Astrocyte (in vitro differentiated cells and primary cell): ENCODE measurements around the gene DCTN4. TPM values are rescaled to one million over a fixed set of nuclear protein-coding genes. Genes with fewer than 3 reads are reported as not detected.

Source experiments
- DNase-seq: peaks from one replicate; pipeline ENCODE4 v3.0.0-alpha.2; 2010; ENCODE audit warnings: low read depth
- FAIRE-seq: peaks from 2 replicates; lab custom pipeline; 2011; peaks lifted over from hg19 to GRCh38; lab: Jason Lieb, UNC
- H2AFZ ChIP-seq: 2 replicates; pipeline ENCODE4 v1.6.0; 2012; ENCODE audit warnings: low read depth, low read length, inconsistent platforms
- H3K27ac ChIP-seq: 2 replicates; pipeline ENCODE4 v1.5.1; 2011; ENCODE audit warnings: low read depth, low read length, inconsistent platforms
- H3K27me3 ChIP-seq: 2 replicates; pipeline ENCODE4 v1.6.0; 2011; ENCODE audit warnings: low read length, inconsistent platforms; ENCODE audit not compliant: insufficient read depth
- H3K36me3 ChIP-seq: 2 replicates; pipeline ENCODE4 v1.5.1; 2011; ENCODE audit warnings: low read length, inconsistent platforms; ENCODE audit not compliant: insufficient read depth
- H3K4me1 ChIP-seq: 2 replicates; pipeline ENCODE4 v1.5.1; 2011; ENCODE audit warnings: low read length, inconsistent platforms; ENCODE audit not compliant: insufficient read depth
- H3K4me2 ChIP-seq: 2 replicates; pipeline ENCODE4 v1.6.0; 2012; ENCODE audit warnings: low read length, inconsistent platforms
- H3K4me3 ChIP-seq: 2 replicates; pipeline ENCODE4 v1.5.1; 2011; ENCODE audit warnings: low read depth, mild to moderate bottlenecking, low read length, inconsistent platforms; ENCODE audit not compliant: insufficient read depth
- H3K79me2 ChIP-seq: 2 replicates; pipeline ENCODE4 v1.6.0; 2012; ENCODE audit warnings: mild to moderate bottlenecking, low read length, inconsistent platforms; ENCODE audit not compliant: insufficient read depth
- H3K9ac ChIP-seq: 2 replicates; pipeline ENCODE4 v1.6.0; 2012; ENCODE audit warnings: mild to moderate bottlenecking, low read length, inconsistent platforms
- H3K9me3 ChIP-seq: 2 replicates; pipeline ENCODE4 v1.5.1; 2012; ENCODE audit warnings: low read depth, mild to moderate bottlenecking, low read length, inconsistent platforms; ENCODE audit not compliant: insufficient read depth
- H4K20me1 ChIP-seq: 2 replicates; pipeline ENCODE4 v1.6.0; 2012; ENCODE audit warnings: low read length, inconsistent platforms; ENCODE audit not compliant: insufficient read depth
- H3K27ac Mint-ChIP-seq: one replicate; pipeline ENCODE4 v1.8.0; 2021; ENCODE audit warnings: mild to moderate bottlenecking, mixed read lengths; ENCODE audit not compliant: unreplicated experiment
- H3K27me3 Mint-ChIP-seq: one replicate; pipeline ENCODE4 v1.8.0; 2021; ENCODE audit warnings: low read depth, mixed read lengths; ENCODE audit not compliant: unreplicated experiment
- H3K36me3 Mint-ChIP-seq: one replicate; pipeline ENCODE4 v1.8.0; 2021; ENCODE audit warnings: low read depth, mixed read lengths; ENCODE audit not compliant: unreplicated experiment
- H3K4me1 Mint-ChIP-seq: one replicate; pipeline ENCODE4 v1.8.0; 2021; ENCODE audit warnings: low read depth, mixed read lengths; ENCODE audit not compliant: unreplicated experiment
- H3K4me3 Mint-ChIP-seq: one replicate; pipeline ENCODE4 v1.8.0; 2021; ENCODE audit warnings: mild to moderate bottlenecking, moderate library complexity, mixed read lengths; ENCODE audit not compliant: unreplicated experiment
- H3K9me3 Mint-ChIP-seq: one replicate; pipeline ENCODE4 v1.8.0; 2021; ENCODE audit warnings: mild to moderate bottlenecking, mixed read lengths; ENCODE audit not compliant: unreplicated experiment
- CTCF ChIP-seq: IDR thresholded peaks from 2 replicates; pipeline ENCODE4 v1.5.1; 2011; ENCODE audit warnings: low read depth, mild to moderate bottlenecking, inconsistent platforms, low read length, moderate library complexity; ENCODE audit not compliant: insufficient read depth
- EZH2 ChIP-seq: IDR thresholded peaks from 2 replicates; pipeline ENCODE4 v1.6.1; 2012; ENCODE audit warnings: mild to moderate bottlenecking, low read length, inconsistent platforms; ENCODE audit not compliant: insufficient read depth
- total RNA-seq: library from RNA; stranded (reverse); gene quantifications from 2 replicates; pipeline ENCODE4 v1.2.1, GENCODE V29; 2021

The DCTN4 gene
- total RNA-seq, 1 donor from 2014 or later: 57.0 TPM

- H3K4me3 Mint-ChIP-seq: peak overlapping the region; percentile 82
- H3K9ac ChIP-seq: peak overlapping the region; percentile 69
Measured at GRCh38 chr5:150672237-150672883, 86.5 kb downstream of the DCTN4 start.

DNA sequence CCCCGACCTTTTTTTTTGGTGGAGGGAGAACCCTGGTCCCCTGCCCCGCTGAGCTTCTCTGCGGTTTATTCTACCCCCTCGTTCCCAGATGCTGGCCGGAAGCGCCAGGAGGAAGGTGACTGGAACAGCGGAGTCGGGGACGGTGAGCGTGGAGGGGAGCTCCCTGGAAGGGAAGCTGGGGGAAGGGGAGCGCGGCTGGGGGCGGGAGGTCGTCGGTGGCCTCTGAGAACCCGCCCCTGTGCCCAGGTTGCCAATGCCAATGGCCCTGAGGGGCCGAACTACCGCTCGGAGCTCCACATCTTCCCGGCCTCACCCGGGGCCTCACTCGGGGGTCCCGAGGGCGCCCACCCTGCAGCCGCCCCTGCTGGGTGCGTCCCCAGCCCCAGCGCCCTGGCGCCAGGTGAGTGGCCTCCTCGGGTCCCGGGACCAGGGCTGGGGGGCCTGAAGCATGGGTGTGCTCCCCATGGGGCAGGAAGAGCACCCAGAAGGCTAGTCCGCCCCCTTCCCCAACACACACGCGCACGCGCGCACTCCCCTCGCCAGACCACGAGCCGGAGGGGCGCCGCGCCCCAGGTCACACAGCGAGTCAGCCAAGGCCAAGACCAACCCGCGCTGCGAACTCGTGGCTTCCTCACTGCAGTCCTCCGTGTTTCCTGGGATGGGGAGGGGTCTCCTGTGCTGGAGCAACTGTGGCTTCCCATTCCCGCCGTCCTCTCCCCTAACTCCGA, 87.1 kb downstream of the DCTN4 start:
- H4K20me1 ChIP-seq: no peaks in the 10 kb centered on the region
- H3K27me3 ChIP-seq: no peaks in the 10 kb centered on the region
- H3K9me3 Mint-ChIP-seq: no peaks in the 10 kb centered on the region
- no peaks in the 10 kb centered on the region for H3K79me2 ChIP-seq
- FAIRE-seq (no peak), DNase-seq (no peak)
- peak overlapping the region; percentile 69 for H3K9ac ChIP-seq
- H3K9me3 ChIP-seq: no peaks in the 10 kb centered on the region
- TF ChIP-seq EZH2: no peak
- no peak for TF ChIP-seq CTCF
- peak overlapping the region; percentile 82 for H3K4me3 Mint-ChIP-seq
- H2AFZ ChIP-seq: peak overlapping the region; percentile 97
- peaks cover 12% of the 10 kb centered on the region for H3K4me1 Mint-ChIP-seq
- peak overlapping the region; percentile 58 for H3K4me3 ChIP-seq
- H3K27ac ChIP-seq: no peak overlapping the region
- H3K4me1 ChIP-seq: peaks cover 22% of the 10 kb centered on the region
- no peaks in the 10 kb centered on the region for H3K27me3 Mint-ChIP-seq
- no peak overlapping the region for H3K27ac Mint-ChIP-seq
- peak overlapping the region; percentile 90 for H3K4me2 ChIP-seq
- no peaks in the 10 kb centered on the region for H3K36me3 ChIP-seq
- peaks cover 1% of the 10 kb centered on the region for H3K36me3 Mint-ChIP-seq

More at GRCh38 chr5:150672237-150672883, 86.5 kb downstream of the DCTN4 start:
- Histone ChIP-seq H3K27ac (no peak overlapping the region), H3K9me3 (no peaks in the 10 kb centered on the region), H3K4me2 (peak overlapping the region; percentile 90), H3K4me1 (peaks cover 22% of the 10 kb centered on the region), H3K4me3 (peak overlapping the region; percentile 58), H3K36me3 (no peaks in the 10 kb centered on the region), H4K20me1 (no peaks in the 10 kb centered on the region), H3K79me2 (no peaks in the 10 kb centered on the region), H3K27me3 (no peaks in the 10 kb centered on the region), H2AFZ (peak overlapping the region; percentile 97)
- H3K4me1 Mint-ChIP-seq: peaks cover 12% of the 10 kb centered on the region
- no peaks in the 10 kb centered on the region for H3K27me3 Mint-ChIP-seq
- DNase-seq (no peak), FAIRE-seq (no peak)
- no peak overlapping the region for H3K27ac Mint-ChIP-seq
- no peaks in the 10 kb centered on the region for H3K9me3 Mint-ChIP-seq
- TF ChIP-seq CTCF (no peak), EZH2 (no peak)
- peaks cover 2% of the 10 kb centered on the region for H3K36me3 Mint-ChIP-seq

DNA sequence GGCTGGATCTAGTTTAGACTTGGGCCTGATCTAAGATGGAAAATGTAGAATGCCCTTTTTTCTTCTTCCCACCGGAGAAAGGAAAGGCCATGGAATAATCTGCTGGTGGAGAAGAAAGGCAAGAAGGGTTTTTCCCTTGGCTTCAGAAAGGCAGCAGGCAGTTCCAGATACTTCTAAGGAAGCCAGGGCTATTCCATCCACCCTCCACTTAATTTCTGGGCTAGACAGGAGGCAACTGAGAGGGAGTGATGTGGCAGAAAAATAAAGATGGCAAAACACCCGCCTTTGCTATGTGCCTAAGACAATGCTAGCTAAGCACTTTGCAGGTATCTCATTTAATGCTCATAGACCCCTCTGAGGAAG, 87.9 kb downstream of the DCTN4 start:
- Mint-ChIP-seq H3K4me1 (peaks cover 12% of the 10 kb centered on the region), H3K4me3 (peak overlapping the region; percentile 73), H3K27ac (peak overlapping the region; percentile 29), H3K36me3 (peaks cover 1% of the 10 kb centered on the region), H3K9me3 (no peaks in the 10 kb centered on the region), H3K27me3 (no peaks in the 10 kb centered on the region)
- Histone ChIP-seq H3K4me1 (peaks cover 22% of the 10 kb centered on the region), H4K20me1 (no peaks in the 10 kb centered on the region), H3K27me3 (no peaks in the 10 kb centered on the region), H3K4me2 (peak overlapping the region; percentile 90), H2AFZ (no peak overlapping the region), H3K79me2 (no peaks in the 10 kb centered on the region), H3K9ac (no peak overlapping the region), H3K36me3 (no peaks in the 10 kb centered on the region), H3K4me3 (no peak overlapping the region), H3K9me3 (no peaks in the 10 kb centered on the region), H3K27ac (no peak overlapping the region)
- TF ChIP-seq CTCF: no peak
- TF ChIP-seq EZH2: no peak
- no peak for DNase-seq
- no peak for FAIRE-seq
